ENCODE measurements around the gene SH3PXD2A.

The SH3PXD2A gene

DNA sequence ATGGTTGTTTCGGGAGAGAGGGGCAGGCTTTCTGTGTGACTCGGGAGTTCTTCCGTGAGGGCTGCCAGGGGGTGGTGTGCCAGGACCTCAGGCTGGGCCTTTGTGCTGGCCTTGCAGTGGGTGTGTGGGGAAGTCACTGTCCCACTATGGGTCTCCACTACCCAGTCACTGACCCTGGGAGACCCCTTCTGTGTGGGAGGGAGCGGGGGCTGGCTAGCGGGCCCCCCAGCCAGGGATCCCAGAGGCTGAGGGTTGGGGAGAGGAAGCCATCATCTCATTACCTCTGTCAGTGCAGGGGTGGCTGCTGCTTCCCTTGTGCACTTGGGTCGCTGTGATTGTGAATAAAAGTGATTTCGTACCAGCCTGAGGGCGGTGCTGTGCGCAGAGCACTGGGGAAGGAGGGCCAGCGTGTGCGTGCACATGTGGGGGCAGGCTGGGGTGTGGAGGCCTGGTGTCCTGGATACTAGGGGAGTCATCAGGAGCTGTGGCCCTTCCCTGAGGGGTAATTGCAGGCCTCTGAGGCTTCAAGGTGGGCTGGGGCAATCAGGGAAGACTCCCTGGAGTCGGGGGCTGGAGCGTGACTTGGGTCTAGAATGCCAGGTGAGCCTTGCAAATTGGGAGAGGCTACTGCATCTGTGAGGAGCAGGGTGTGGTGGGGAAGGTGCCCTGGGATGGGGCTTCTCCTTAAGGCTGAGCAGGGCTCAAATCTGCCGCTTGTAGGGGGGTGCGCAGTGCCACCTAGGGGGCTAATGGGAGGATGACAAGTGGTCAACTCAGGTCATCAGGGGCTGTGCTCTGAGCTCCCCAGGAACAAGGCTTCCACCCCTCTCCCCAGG is 263.0 kb downstream of the SH3PXD2A start:
- DNase-seq = peak in 1 of 4 experiments; percentile 18

DNA sequence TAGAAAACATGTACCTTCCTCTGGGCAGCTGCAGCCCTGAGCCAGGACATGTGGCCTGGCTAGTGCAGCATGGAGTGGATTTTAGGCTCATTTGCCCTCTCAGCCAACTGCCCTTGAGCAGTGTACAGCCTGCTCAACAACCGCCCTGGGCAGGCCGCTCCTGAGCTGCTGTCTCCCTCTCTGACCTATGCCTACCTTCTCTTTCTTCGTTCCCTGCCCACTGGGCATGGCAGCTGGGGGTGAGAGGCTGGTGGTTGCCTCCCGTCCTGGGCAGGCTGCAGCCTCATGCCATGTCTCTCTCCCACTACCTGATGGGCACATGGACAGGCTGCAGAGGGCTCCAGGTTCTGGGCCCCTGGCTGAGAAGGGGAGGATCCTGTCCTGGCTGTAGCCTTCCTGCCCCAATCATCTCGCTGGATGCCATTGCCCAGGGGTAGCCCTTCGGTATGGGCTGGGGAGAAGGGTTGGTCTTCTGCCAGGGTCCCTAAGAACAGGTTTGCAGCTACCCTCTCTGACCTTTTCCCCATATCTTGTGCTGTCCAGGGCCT is 264.6 kb downstream of the SH3PXD2A start:
- DNase-seq = no peak

DNA sequence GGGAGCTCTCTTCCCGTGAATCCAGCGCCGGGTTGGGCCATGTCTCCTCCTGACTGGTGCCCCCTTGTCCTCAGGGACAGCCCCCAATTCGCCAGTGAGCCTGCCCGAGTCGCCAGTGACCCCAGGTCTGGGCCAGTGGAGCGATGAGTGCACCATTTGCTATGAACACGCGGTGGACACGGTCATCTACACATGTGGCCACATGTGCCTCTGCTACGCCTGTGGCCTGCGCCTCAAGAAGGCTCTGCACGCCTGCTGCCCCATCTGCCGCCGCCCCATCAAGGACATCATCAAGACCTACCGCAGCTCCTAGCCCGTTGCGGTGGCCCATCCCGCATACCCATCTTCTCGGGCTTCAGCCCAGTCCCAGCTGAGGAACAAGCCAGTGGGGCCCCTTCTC is 265.3 kb downstream of the SH3PXD2A start:
- DNase-seq = no peak

DNA sequence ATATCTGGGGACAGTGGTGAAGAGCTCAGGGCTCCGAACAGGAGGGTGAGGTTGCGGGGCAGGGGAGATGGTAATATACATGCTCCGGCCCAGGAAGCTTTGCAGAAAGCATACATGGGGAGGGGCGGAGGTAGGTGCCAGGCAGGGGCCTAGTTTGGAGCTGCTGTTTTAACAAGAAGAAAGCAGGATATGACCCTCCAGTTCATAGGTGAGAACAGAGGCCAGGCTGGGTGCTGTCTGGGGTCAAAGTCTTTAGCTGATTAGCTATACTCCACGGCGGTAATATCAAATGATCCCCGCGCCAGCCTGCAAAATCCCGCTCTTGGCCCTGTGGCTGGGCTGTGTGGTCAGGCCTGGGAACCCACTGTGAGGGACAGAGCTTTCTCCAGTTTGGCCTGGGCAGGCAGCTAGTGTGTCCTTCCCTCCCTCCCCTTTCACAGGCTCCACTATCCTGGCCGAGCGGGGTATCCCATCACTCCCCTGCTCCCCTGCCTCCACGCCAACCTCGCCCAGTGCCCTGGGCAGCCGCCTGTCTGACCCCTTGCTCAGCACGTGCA is 266.2 kb downstream of the SH3PXD2A start:
- no peak for DNase-seq

DNA sequence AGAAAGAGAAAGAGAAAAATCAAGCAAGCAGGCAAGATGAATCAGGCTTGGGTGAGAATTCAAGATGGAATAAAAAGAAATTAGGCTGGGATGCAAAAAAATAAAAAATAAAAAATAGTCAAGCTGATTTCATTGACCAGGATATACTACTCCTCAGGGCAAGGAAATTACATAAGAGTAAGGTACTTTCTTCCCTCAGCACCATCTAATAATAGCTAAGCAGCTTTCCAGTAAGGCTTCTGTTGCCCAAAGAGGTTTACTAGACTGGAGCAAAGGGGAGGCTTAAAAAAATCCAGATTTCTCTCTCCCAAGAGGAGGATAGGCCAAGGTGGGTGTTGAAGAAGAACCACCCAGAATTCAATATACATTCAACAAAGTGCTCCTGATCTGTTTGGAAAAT is 268.3 kb downstream of the SH3PXD2A start:
- no peak for DNase-seq

DNA sequence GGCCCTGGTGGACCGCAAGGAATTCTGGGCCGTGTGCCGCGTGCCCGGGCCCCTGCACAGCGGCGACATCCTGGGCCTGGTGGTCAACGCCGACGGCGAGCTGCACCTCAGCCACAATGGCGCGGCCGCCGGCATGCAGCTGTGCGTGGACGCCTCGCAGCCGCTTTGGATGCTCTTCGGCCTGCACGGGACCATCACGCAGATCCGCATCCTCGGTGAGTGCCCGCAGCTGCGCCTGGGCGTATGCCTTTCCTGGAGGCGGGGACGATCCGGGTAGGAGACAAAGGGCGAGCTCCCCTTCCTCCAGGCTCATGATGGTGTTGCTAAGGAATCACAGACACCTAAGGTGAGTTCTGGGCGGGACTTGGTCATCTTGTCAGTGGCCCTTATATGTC is 270.4 kb downstream of the SH3PXD2A start:
- DNase-seq = no peak

DNA sequence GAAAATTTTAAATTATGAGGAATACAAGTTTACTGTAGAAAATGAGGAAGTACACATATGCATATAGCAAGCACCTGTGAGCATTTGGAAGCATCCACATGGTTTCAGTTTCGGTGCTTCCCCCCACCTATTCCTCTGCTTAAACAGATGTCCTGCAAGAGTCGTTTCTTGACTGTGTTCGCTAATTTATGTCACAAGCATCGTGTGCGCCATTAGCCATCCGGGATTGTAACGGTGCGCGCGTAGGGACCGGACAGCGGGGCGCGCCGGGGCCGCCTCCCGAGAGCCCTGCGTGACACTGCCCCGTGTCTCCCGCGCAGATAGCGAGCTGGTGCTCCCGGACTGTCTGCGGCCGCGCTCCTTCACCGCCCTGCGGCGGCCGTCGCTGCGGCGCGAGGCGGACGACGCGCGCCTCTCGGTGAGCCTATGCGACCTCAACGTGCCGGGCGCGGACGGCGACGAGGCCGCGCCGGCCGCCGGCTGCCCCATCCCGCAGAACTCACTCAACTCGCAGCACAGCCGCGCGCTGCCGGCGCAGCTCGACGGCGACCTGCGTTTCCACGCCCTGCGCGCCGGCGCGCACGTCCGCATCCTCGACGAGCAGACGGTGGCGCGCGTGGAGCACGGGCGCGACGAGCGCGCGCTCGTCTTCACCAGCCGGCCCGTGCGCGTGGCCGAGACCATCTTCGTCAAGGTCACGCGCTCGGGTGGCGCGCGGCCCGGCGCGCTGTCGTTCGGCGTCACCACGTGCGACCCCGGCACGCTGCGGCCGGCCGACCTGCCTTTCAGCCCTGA is 271.0 kb downstream of the SH3PXD2A start:
- peak in 2 of 4 experiments; percentile 56 to 74 for DNase-seq

DNA sequence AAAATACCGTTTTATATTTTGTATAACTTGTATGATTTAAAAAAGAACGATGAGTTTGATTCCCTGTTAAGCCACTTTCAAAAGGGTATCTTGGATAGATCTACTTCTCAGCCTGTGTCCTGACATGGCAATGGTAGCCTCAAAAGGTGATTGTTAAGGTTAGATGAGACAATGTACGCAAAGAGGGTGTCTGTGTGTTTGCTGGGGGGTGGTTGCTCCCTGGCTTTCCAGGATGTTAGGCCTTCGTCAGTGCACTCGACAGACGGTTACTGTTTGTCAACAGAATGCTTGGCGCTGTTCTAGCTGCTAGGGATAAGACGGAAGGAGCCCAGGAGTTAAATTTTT is 271.5 kb downstream of the SH3PXD2A start:
- DNase-seq = no peak

DNA sequence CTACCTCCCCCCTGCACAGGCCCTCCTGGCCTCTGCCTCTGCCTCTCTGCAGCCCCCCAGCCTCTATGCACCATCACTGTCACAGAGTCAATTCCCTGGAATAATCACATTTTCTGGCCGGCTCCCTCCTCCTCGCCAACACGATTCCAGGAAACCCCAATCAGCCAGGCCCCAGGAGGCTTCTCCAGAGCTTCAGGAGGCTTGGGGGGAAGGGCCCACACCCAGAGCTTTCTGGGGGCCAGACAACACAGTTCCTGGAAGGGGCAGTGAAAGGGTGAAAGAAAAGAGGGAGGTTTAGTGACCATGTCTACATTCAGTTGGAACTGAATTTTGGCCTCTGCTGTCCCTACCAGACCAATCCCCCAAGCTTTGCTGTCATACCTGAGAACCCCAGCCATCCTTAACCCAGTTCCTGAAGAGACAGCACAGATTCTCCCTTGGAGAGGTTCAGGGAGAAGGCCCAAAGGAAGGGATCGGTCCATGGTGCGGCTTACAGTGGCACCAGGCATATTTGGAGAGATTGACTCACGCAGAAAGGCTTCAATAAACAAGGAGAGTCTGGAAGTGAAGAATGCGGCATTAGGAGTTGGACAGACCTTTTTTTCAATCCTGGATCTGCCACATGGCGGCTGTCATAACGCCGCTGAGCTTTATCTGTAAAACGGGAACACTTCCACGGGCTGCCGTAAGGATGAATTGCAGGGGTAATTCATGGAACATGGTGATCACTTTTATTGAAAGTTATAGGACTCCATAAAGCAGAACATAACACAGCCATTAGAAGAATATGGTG is 272.8 kb downstream of the SH3PXD2A start:
- DNase-seq = no peak

DNA sequence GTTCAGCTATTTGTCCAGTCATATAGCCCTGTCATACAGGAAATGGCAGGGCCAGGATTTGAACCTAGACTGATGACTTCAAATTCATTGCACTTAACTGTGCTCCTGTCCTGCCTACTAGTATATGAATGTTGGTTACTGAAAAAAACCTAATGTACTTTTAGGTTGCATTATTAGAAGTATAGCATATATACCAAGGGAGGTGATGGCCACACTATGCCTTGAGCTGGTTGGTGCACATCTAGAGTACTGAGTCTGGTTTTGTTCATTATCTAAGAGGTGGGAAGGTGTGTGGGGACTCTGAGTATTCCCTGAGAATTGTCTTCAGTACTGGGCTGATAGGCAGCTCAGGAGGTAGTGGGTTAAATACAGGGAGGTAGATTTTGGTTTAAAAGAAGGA is 273.9 kb downstream of the SH3PXD2A start:
- DNase-seq = no peak

DNA sequence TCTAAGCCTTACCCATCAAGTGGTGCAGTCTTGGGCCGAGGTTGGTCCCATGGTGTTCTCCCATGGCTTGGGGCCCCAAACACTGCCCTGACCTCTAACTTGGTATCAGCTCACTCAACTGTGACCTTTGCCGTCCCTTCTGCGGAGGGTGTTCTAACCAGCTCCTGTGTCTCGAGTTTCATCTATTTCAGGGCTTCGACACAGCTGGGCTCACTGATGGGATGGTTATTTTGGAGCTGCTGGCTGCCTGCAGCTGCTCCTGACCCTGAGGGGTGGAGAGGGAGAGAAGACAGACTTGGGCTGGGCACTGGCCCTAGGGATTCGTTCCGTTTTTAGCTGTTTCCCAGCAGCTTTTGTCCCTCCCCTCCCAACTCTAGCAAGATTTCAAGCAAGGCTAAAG is 274.9 kb downstream of the SH3PXD2A start:
- no peak for DNase-seq

DNA sequence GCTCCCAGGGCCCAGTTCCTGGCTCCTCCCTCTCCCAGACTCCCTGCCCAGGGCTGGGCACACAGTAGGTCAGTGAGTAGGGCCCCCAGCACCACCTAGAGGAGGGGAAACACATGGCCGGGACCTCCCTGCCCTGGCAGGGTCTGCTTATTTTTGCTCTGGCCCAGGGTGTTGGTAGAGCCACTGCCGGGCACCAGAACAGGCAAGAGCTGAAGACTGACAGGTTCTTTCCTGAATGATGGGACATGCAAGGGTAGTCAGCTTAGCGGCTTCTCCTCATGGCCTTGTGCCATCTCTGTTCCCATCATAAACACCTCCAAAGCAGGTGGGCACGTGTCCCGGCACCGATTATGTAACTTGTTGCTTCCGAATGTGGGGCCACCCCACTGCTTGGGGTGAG is 275.4 kb downstream of the SH3PXD2A start:
- DNase-seq = no peak

DNA sequence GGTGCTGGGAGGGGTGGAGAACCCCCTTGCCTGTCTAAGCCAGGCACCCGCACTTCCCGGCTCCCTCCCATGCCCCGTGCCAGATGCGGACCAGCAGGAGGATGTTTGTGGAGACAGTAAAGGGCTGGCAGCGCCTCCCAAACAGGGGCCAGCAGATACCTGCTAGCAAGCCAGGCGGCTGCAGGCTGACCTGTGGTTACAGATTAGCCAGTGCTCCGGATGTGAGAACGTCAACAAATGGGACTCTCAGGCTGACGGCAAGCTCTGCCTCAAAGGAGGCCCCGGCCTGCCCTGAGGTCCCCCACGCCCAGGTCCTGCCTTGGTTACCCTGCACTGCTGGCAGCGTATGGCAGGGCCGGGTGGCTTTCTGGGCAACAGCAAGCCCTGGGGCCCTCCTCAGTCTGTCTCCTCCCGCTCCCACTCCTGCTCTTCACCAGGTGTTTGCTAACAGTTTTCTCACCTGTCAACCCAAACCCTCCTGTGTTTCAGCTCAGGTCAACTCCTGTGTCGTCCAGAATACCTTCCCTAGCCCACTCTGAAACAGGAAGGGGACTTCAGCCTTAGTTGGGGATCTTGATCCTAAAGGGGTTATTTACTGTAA is 276.5 kb downstream of the SH3PXD2A start:
- DNase-seq = no peak

DNA sequence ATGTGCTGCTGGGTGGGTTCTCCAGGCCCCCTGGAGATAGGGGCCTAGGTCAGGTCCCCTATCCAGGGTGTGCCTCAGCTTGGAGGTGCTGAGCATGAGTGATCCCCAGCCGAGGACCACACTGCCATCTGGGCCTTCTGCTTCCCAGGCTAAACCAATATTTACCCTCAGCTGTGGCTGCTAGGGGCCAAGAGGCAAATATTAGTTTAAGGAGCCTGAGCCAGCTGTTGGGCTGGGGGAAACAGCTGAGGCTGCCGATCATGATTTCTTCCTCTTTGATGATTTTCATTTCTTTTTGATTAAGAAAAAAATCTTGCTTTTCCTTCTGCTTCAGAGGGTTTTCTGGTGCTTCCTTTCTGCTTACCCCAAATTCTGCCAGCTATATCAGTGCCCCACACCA is 278.5 kb downstream of the SH3PXD2A start:
- DNase-seq = no peak

DNA sequence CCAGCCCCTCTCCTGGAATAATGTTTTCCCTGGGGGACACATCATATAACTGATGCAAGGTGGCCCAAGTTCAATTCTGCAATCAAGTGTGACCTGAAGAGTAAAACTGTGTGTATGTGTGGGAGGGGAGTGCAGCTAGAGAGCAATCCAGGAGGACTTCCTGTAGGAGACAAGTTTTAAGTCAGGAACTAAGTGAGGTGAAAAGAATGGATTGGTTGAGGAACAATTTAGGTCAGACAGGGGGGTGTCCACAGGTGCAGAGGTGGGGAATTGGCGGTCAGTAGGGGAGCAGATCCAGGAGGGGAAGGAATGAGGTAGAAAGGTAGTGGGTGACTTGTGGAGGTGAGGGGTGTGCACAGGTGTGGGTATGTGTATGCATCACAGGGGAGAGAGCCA is 279.3 kb downstream of the SH3PXD2A start:
- no peak for DNase-seq

DNA sequence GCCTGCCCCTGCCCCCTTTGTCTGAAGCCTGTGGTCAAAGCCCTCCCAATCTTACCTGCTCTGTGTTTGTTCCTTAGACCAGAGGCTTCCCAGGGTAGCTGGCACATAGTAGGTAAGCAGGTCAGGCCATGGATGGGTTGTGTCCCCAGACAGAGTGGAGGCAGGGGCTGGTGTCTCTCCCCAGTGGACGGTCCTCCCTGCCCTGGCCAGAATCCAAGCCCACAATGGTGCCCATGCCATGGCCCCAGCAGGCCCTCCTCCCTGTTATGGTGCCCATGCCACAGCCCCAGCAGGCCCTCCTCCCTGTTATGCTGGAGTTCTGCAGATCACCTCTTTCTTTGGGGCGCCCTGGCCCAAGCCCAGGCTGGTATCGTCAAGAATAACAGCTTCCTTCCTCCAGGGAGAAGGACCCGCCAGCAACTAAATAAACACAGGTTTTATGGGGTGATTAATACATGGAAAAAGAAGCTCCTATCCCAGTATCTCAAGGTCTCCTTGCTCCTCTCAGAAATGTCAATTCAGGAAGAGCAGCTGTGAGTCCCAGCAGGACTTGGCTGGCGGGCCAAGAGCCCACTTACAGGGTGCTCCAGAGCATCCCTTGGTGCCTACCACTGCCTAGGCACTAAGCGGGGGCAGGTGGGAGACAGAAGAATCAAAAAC is 279.8 kb downstream of the SH3PXD2A start:
- no peak for DNase-seq

DNA sequence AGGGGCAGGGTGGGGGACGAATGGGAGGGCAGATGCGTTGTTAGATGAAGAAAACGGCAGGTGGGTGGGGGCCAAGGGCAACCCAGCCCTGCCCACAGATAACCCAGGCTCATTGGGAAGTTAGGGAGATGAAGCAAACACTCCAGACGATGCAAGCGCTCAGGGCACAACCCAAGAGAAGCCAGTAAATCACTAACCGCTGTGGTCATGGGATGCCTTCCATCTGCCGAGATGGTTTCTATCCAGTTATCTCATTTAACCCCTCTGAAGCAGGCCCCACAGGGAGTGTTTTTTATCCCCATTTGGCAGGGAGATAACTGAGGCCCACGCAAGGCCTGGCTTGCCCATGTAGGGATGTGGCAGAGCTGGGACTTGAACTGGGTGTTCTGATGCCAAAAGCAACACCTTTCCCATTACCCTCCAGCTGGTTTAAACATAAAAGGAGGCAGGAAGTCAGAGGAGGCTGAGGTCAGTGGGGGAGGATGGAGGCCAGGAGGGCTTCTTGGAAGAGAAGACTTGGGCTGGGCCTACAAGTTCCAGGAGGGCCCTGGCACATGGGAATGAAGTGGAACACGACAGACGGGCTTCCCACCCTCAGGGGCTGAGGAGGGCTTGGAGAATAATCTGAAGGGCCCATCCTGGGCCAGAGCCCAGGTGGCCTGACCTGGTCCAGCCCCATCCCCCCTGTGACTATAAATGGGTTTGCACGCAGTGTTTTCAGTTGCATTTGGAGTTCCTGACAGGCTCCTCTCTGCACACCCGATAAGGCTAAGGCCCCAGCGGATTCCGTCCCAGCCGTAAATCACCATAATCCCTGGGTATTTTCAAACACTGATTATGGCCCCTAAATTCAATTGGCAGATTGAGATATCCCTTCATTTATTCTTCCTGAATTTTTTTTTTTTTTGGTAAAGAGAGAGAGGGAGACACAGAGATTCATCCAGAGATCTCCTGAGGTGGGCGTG is 281.0 kb downstream of the SH3PXD2A start:
- DNase-seq = no peak

DNA sequence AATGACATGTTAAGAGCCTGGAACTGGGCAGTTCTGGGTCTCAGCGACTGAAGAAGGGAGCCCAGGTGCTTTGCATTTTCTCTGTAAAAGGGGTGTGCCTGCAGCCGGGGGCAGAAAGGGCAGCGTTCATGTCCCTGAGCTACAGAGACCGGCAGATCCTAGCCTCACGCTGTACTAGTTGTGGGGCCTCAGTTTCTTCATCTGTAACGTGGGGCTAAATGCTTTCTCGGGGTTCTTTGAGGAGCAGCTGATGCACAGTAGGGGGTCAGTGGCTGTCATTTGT is 282.2 kb downstream of the SH3PXD2A start:
- DNase-seq = no peak

DNA sequence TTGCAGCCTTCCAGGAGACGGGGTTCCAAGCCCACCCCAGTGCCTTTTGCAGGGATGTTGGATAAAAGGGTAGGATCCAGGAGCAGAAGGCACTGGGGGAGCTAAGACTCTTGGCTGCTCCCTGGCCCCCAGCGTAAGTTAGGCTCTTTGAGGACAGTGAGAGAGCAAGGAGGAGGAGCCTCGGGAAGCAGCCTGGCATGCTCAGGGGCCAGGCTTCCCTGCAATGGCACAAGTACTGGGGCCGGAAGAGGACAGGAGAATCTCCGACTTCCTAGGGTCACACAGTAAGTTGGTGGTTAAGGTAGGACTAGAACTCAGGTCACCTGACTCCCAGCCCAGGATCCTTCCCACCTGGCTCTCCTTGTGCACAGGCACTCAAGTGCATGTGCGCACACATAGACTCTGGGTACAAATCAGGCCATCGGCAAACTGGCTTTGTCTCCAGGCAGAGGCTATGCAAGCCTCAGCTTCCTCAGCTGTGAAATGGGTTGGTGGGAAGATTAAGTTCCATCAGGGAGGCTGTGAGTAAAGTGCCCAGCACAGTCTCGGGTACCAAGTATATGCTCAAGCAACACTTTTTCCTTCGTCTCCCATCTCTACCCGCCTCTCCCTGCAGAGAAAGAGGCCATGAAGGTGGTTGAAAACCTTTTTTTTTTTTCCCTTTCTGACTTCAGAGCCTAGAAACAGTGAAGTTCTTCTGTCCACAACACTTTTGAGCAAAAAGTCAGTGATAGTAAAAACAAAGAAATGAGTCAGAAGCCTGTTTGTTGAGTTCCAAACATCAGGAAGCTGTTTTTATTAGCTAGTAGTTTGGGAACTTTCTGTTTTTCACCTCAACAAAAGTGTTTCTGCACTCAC is 282.8 kb downstream of the SH3PXD2A start:
- DNase-seq = no peak

DNA sequence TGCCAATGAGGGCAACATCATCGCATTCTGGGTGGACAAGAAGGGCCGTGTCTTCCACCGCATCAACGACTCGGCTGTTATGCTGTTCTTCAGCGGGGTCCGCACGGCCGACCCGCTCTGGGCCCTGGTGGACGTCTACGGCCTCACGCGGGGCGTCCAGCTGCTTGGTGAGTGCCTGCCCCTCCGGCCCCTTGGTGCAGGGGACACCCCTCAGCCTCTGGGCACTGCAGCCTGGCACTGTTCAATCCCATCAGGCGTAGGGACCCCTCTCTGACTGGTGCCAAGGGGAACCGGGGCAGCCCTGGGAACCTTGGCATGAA is 283.8 kb downstream of the SH3PXD2A start:
- no peak for DNase-seq
